ENCODE data around the gene TBC1D23. TPM values are rescaled to one million over a fixed set of nuclear protein-coding genes. Genes with fewer than 3 reads are reported as not detected.

TBC1D23 gene
- polyA plus RNA-seq, 1 experiment: 65.7 TPM

GRCh38 chr3:100244264-100244663 lies 16.5 kb upstream of the TBC1D23 start:
- Histone ChIP-seq H3K27me3 (ENCODE audit: control insufficient read depth, insufficient read depth, low read length) (no peaks in the 10 kb centered on the region), H3K9me3 (ENCODE audit: control insufficient read depth, insufficient read depth, low read length) (peaks cover 2% of the 10 kb centered on the region; the same call in 1 of the 2 replicates), H3K27ac (ENCODE audit: low read depth, low read length) (no peak overlapping the region), H3K4me3 (ENCODE audit: low read depth, low read length) (no peak overlapping the region)
- DNase-seq (ENCODE audit: low read depth, low spot score): no peak
- no peak for TF ChIP-seq CTCF (IDR thresholded peaks at IDR 0.05; ENCODE audit: low read depth, low read length)
- POLR2A ChIA-PET: no interaction called here
- CTCF ChIA-PET: interaction anchor here (1.4 to 3.0 kb wide), 2 partner anchors 175 to 412 kb away, joined by 6 to 8 read pairs; no protein-coding TSS in a partner anchor

- ChIA-PET CTCF (interaction anchor here (0.8 to 3.0 kb wide), 3 partner anchors 9 to 413 kb away, joined by 3 to 8 read pairs (median 6); no protein-coding TSS in a partner anchor), POLR2A (no interaction called here)
- DNase-seq (ENCODE audit: low read depth, low spot score): no peak
- Histone ChIP-seq H3K27ac (ENCODE audit: low read depth, low read length) (no peak overlapping the region), H3K9me3 (ENCODE audit: control insufficient read depth, insufficient read depth, low read length) (no peaks in the 10 kb centered on the region), H3K4me3 (ENCODE audit: low read depth, low read length) (no peak overlapping the region), H3K27me3 (ENCODE audit: control insufficient read depth, insufficient read depth, low read length) (no peaks in the 10 kb centered on the region)
- no peak for TF ChIP-seq CTCF (IDR thresholded peaks at IDR 0.05; ENCODE audit: low read depth, low read length)
Measured at GRCh38 chr3:100245136-100245535, 15.7 kb upstream of the TBC1D23 start.

- no peaks in the 10 kb centered on the region for H3K27me3 ChIP-seq (ENCODE audit: control insufficient read depth, insufficient read depth, low read length)
- POLR2A ChIA-PET: interaction anchor here (0.7 kb wide), 1 partner anchor 375 kb away, joined by 3 read pairs; no protein-coding TSS in a partner anchor
- no peak overlapping the region for H3K4me3 ChIP-seq (ENCODE audit: low read depth, low read length)
- no peak for TF ChIP-seq CTCF (IDR thresholded peaks at IDR 0.05; ENCODE audit: low read depth, low read length)
- no peak for DNase-seq (ENCODE audit: low read depth, low spot score)
- no peak overlapping the region for H3K27ac ChIP-seq (ENCODE audit: low read depth, low read length)
- H3K9me3 ChIP-seq (ENCODE audit: control insufficient read depth, insufficient read depth, low read length): no peaks in the 10 kb centered on the region
- CTCF ChIA-PET: interaction anchor here (0.6 to 3.0 kb wide), 4 partner anchors 8 to 414 kb away, joined by 3 to 8 read pairs (median 4); no protein-coding TSS in a partner anchor
Measured at GRCh38 chr3:100245927-100246326, 14.9 kb upstream of the TBC1D23 start.

GRCh38 chr3:100246999-100247398 lies 13.8 kb upstream of the TBC1D23 start:
- Histone ChIP-seq H3K9me3 (ENCODE audit: control insufficient read depth, insufficient read depth, low read length) (no peaks in the 10 kb centered on the region), H3K27ac (ENCODE audit: low read depth, low read length) (no peak overlapping the region), H3K4me3 (ENCODE audit: low read depth, low read length) (no peak overlapping the region), H3K27me3 (ENCODE audit: control insufficient read depth, insufficient read depth, low read length) (no peaks in the 10 kb centered on the region)
- ChIA-PET CTCF (interaction anchor here (1.4 to 3.0 kb wide), 3 partner anchors 178 to 415 kb away, joined by 3 to 12 read pairs (median 8); no protein-coding TSS in a partner anchor), POLR2A (no interaction called here)
- DNase-seq (ENCODE audit: low read depth, low spot score): no peak
- TF ChIP-seq CTCF (IDR thresholded peaks at IDR 0.05; ENCODE audit: low read depth, low read length): no peak

GRCh38 chr3:100252001-100252400 lies 8.8 kb upstream of the TBC1D23 start:
- Histone ChIP-seq H3K9me3 (ENCODE audit: control insufficient read depth, insufficient read depth, low read length) (no peaks in the 10 kb centered on the region), H3K27me3 (ENCODE audit: control insufficient read depth, insufficient read depth, low read length) (no peaks in the 10 kb centered on the region), H3K4me3 (ENCODE audit: low read depth, low read length) (no peak overlapping the region), H3K27ac (ENCODE audit: low read depth, low read length) (no peak overlapping the region)
- no peak for DNase-seq (ENCODE audit: low read depth, low spot score)
- POLR2A ChIA-PET: no interaction called here
- CTCF ChIA-PET: no interaction called here
- no peak for TF ChIP-seq CTCF (IDR thresholded peaks at IDR 0.05; ENCODE audit: low read depth, low read length)

All from AG04450 (cell line).